Mammary epithelial cell (primary cell): ENCODE results near the gene EPHA5.

Experiments used
- EZH2 ChIP-seq: IDR thresholded peaks from 2 replicates; pipeline ENCODE4 v1.6.1; 2012; ENCODE audit warnings: low read length, inconsistent platforms, borderline replicate concordance
- TF ChIP-seq, protein P1 (sequence below), 2 donors: IDR thresholded peaks in 1 of 2; conservative IDR thresholded peaks in 1 of 2; 2 replicates each; pipeline ENCODE4 v1.5.1; 2011 to 2012; ENCODE audit warnings: inconsistent platforms in 2 of 2, low read length in 2 of 2, mild to moderate bottlenecking in 2 of 2, control low read depth in 1 of 2, low read depth in 1 of 2; ENCODE audit not compliant: insufficient read depth in 1 of 2; ENCODE audit errors: extremely low read depth in 1 of 2

DNA sequence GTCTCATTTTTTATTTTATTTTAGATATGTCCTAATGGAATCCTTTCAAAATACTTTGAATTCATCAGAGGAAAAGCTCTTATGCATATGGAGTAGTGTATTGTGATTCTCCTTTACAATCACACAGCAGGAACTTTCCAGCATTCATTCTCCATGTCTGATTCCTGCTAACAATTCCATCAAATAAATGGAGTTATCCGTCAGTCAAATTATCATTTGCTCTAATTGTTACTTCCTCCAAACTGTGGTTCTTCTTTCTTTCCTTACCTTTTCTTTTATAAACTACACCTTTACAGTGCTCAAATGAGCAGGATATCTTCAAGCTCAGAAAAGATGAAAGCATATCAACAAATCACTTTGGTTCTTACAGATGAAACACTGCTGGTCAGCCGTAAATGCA is 80.4 kb downstream of the EPHA5 start:
- TF ChIP-seq EZH2: no peak
- TF ChIP-seq, protein P1, sequence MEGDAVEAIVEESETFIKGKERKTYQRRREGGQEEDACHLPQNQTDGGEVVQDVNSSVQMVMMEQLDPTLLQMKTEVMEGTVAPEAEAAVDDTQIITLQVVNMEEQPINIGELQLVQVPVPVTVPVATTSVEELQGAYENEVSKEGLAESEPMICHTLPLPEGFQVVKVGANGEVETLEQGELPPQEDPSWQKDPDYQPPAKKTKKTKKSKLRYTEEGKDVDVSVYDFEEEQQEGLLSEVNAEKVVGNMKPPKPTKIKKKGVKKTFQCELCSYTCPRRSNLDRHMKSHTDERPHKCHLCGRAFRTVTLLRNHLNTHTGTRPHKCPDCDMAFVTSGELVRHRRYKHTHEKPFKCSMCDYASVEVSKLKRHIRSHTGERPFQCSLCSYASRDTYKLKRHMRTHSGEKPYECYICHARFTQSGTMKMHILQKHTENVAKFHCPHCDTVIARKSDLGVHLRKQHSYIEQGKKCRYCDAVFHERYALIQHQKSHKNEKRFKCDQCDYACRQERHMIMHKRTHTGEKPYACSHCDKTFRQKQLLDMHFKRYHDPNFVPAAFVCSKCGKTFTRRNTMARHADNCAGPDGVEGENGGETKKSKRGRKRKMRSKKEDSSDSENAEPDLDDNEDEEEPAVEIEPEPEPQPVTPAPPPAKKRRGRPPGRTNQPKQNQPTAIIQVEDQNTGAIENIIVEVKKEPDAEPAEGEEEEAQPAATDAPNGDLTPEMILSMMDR (conservative IDR thresholded peaks at IDR 0.05 in 1 of 2, IDR thresholded peaks at IDR 0.05 in 1 of 2; ENCODE audit: extremely low read depth in 1 of 2, insufficient read depth in 1 of 2, low read depth in 1 of 2, low read length in 2 of 2): no peak
